HepG2 (cell line): ENCODE data around the gene PLCB1. TPM values are rescaled to one million over a fixed set of nuclear protein-coding genes. Genes with fewer than 3 reads are reported as not detected.

Source experiments
- BRCA1 ChIP-seq: sonication (generic); formaldehyde crosslinking; IDR thresholded peaks from 2 replicates; pipeline ENCODE4 v1.4.0; 2020; ENCODE audit warnings: missing genetic modification reagents
- CERS6 ChIP-seq: sonication (generic); formaldehyde crosslinking; IDR thresholded peaks from 2 replicates; pipeline ENCODE4 v1.5.0; 2020; ENCODE audit warnings: missing genetic modification reagents
- DR1 ChIP-seq: sonication (generic); formaldehyde crosslinking; IDR thresholded peaks from 2 replicates; pipeline ENCODE4 v1.8.0; 2021; ENCODE audit warnings: mild to moderate bottlenecking, missing genetic modification reagents, inconsistent platforms
- HNF1B ChIP-seq: sonication (generic); formaldehyde crosslinking; IDR thresholded peaks from 2 replicates; pipeline ENCODE4 v1.5.1; 2020; ENCODE audit warnings: mild to moderate bottlenecking, moderate library complexity, missing genetic modification reagents
- MXD4 ChIP-seq: IDR thresholded peaks from 2 replicates; pipeline ENCODE4 v1.6.1; 2016; ENCODE audit warnings: mild to moderate bottlenecking, missing biosample characterization, missing genetic modification reagents
- MYNN ChIP-seq: sonication (generic); formaldehyde crosslinking; IDR thresholded peaks from 2 replicates; pipeline ENCODE4 v1.4.0; 2020; ENCODE audit warnings: mild to moderate bottlenecking, low read depth, missing genetic modification reagents
- PCBP1 ChIP-seq: fragments of 200-400 bp; formaldehyde crosslinking; IDR thresholded peaks from 2 replicates; pipeline ENCODE4 v1.6.1; 2017; ENCODE audit warnings: mild to moderate bottlenecking, low read depth, low read length, borderline replicate concordance
- PITX1 ChIP-seq: sonication (generic); formaldehyde crosslinking; IDR thresholded peaks from 2 replicates; pipeline ENCODE4 v1.5.1; 2020; ENCODE audit warnings: mild to moderate bottlenecking, missing genetic modification reagents
- TEAD2 ChIP-seq: sonication (generic); formaldehyde crosslinking; IDR thresholded peaks from 2 replicates; pipeline ENCODE4 v1.9.0; 2021; ENCODE audit warnings: missing genetic modification reagents
- ZNF224 ChIP-seq: sonication (generic); formaldehyde crosslinking; IDR thresholded peaks from 2 replicates; pipeline ENCODE4 v1.5.0; 2020; ENCODE audit warnings: mild to moderate bottlenecking, missing genetic modification reagents
- ZNF609 ChIP-seq: sonication (generic); formaldehyde crosslinking; IDR thresholded peaks from 2 replicates; pipeline ENCODE4 v1.4.0; 2020; ENCODE audit warnings: mild to moderate bottlenecking, missing genetic modification reagents, borderline replicate concordance
- ZNF615 ChIP-seq: sonication (generic); formaldehyde crosslinking; IDR thresholded peaks from 2 replicates; pipeline ENCODE4 v1.5.0; 2020; ENCODE audit warnings: mild to moderate bottlenecking, missing genetic modification reagents, borderline replicate concordance
- ZNF780A ChIP-seq: sonication (generic); formaldehyde crosslinking; IDR thresholded peaks from 2 replicates; pipeline ENCODE4 v1.8.0; 2022; ENCODE audit warnings: mild to moderate bottlenecking, missing genetic modification reagents, moderate library complexity
- ZSCAN20 ChIP-seq: sonication (generic); formaldehyde crosslinking; IDR thresholded peaks from 2 replicates; pipeline ENCODE4 v1.4.0; 2020; ENCODE audit warnings: missing genetic modification reagents, mild to moderate bottlenecking, borderline replicate concordance
- polyA plus RNA-seq, 8 experiments: library from polyadenylated mRNA; depleted of rRNA in 3 of 8; stranded (reverse) in 7 of 8; unstranded in 1 of 8; fragments of >200 nt; fragmentation: Illumina TruSeq in 4 of 8; extraction: Trizol in 4 of 8; gene quantifications; 2 replicates each; pipeline versions ENCODE4 v1.2.1 to v1.2.3, GENCODE V29; 2011 to 2016; ENCODE audit warnings: low read depth in 4 of 8, missing spikeins in 1 of 8, mixed read lengths in 1 of 8; ENCODE audit not compliant: insufficient read depth in 1 of 8
- total RNA-seq, 5 experiments: library from RNA; depleted of rRNA; stranded (reverse); fragments of >200 nt; fragmentation: Illumina TruSeq; extraction: Trizol; gene quantifications; 2 replicates each; pipeline ENCODE4 v1.2.3, GENCODE V29; 2016; ENCODE audit warnings: low read depth in 1 of 5

Gene PLCB1
- total and polyA plus RNA-seq, 2 of the 13 experiments (the other 11 are each of a cell fraction or from before 2014, with no cell fraction given): 42.4 to 55.9 TPM

GRCh38 chr20:8249634-8250033, 117.6 kb downstream of the PLCB1 start (continued):
- TF ChIP-seq ZNF224 (CRISPR knock-in tag) (no peak), HNF1B (CRISPR knock-in tag) (0 out of 2 replicates have a peak, but pooled peaks have one; percentile 19), TEAD2 (CRISPR knock-in tag) (no peak), PITX1 (no peak), PCBP1 (no peak), MXD4 (CRISPR knock-in tag) (0 out of 2 replicates have a peak, but pooled peaks have one; percentile 1), ZSCAN20 (no peak), BRCA1 (no peak), MYNN (CRISPR knock-in tag) (0 out of 2 replicates have a peak, but pooled peaks have one; percentile 54), ZNF615 (CRISPR knock-in tag) (no peak), ZNF609 (CRISPR knock-in tag) (no peak), ZNF780A (CRISPR knock-in tag) (no peak), DR1 (CRISPR knock-in tag) (no peak), CERS6 (no peak)
